ENCODE results near the gene SDF4.

DNA sequence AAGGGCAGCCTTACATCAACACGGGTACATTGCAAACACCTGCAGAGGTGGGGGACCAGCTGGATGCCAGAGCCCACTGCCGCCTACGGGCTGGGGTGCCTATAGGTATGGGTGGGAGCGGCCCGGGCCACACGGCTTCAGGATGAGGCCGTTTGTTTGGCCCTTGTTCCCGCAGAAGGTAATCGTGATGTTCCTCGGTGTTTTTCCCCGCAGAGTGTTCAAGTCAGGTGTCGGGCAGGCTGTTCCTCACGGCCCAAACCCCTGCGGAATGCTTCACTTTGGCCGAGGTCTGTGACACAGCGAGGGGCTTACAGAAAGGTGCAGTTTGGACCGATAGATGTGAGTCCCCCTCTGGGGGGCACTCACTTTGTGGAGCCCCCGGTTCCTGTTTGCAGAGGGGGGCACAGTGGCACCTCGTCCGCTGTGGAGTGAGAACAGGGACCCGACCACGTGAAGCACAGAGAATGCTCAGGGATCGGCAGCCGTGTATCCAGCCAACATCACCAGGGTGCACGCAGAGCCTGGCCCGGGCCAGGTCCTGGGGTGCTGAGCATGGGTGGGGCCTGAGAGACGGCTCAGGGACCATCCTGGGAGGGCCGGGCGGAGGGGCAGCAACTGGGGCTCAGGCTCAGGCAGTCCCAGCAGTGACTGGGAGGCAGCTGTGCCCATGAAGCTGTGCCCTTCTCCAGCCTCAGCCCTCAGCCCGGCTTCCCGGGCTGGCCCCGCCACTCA lies 58.6 kb downstream of the SDF4 start:
- no peak for TF ChIP-seq CTCF (IDR thresholded peaks at IDR 0.05)
- no peak for TF ChIP-seq ZFX (IDR thresholded peaks at IDR 0.05; ENCODE audit: borderline replicate concordance)

Measured in 22Rv1 (cell line).